ENCODE data around the gene BMPR1A.

Gene BMPR1A

GRCh38 chr10:86757113-86757972, 924 bp downstream of the BMPR1A start:
- H3K4me3 ChIP-seq (ENCODE audit: low read length), result peak overlapping the region; percentile 72
- DNase-seq (ENCODE audit: low read depth, low spot score), result peak; percentile 51

- no peak overlapping the region for H3K4me3 ChIP-seq (ENCODE audit: low read length)
Observed at GRCh38 chr10:86758189-86759072, 2.0 kb downstream of the BMPR1A start.

GRCh38 chr10:86759073-86759672, 2.8 kb downstream of the BMPR1A start:
- DNase-seq (ENCODE audit: low read depth, low spot score), result no peak
- no peak overlapping the region for H3K4me3 ChIP-seq (ENCODE audit: low read length)

More at GRCh38 chr10:86758189-86759072, 2.0 kb downstream of the BMPR1A start:
- DNase-seq (ENCODE audit: low read depth, low spot score), result no peak

GRCh38 chr10:86763404-86763803, 7.0 kb downstream of the BMPR1A start:
- H3K4me3 ChIP-seq (ENCODE audit: low read length), result no peak overlapping the region
- no peak for DNase-seq (ENCODE audit: low read depth, low spot score)

GRCh38 chr10:86765548-86765947, 9.1 kb downstream of the BMPR1A start:
- no peak for DNase-seq (ENCODE audit: low read depth, low spot score)
- no peak overlapping the region for H3K4me3 ChIP-seq (ENCODE audit: low read length)

GRCh38 chr10:86768412-86769062, 12.1 kb downstream of the BMPR1A start:
- no peak for DNase-seq (ENCODE audit: low read depth, low spot score)
- no peak overlapping the region for H3K4me3 ChIP-seq (ENCODE audit: low read length)

GRCh38 chr10:86769991-86770390, 13.6 kb downstream of the BMPR1A start:
- no peak for DNase-seq (ENCODE audit: low read depth, low spot score)
- H3K4me3 ChIP-seq (ENCODE audit: low read length), result no peak overlapping the region

- H3K4me3 ChIP-seq (ENCODE audit: low read length), result no peak overlapping the region
- DNase-seq (ENCODE audit: low read depth, low spot score), result no peak
Observed at GRCh38 chr10:86770412-86770960, 14.1 kb downstream of the BMPR1A start.

GRCh38 chr10:86773498-86773897, 17.1 kb downstream of the BMPR1A start:
- no peak for DNase-seq (ENCODE audit: low read depth, low spot score)
- no peak overlapping the region for H3K4me3 ChIP-seq (ENCODE audit: low read length)

GRCh38 chr10:86775056-86775869, 18.8 kb downstream of the BMPR1A start:
- DNase-seq (ENCODE audit: low read depth, low spot score), result no peak

GRCh38 chr10:86775870-86776180, 19.4 kb downstream of the BMPR1A start:
- DNase-seq (ENCODE audit: low read depth, low spot score), result no peak
- no peak overlapping the region for H3K4me3 ChIP-seq (ENCODE audit: low read length)

More at GRCh38 chr10:86775056-86775869, 18.8 kb downstream of the BMPR1A start:
- no peak overlapping the region for H3K4me3 ChIP-seq (ENCODE audit: low read length)

GRCh38 chr10:86779220-86780017, 23.0 kb downstream of the BMPR1A start:
- no peak overlapping the region for H3K4me3 ChIP-seq (ENCODE audit: low read length)
- DNase-seq (ENCODE audit: low read depth, low spot score), result no peak

- H3K4me3 ChIP-seq (ENCODE audit: low read length), result no peak overlapping the region
- DNase-seq (ENCODE audit: low read depth, low spot score), result no peak
Observed at GRCh38 chr10:86782701-86783418, 26.4 kb downstream of the BMPR1A start.

- no peak for DNase-seq (ENCODE audit: low read depth, low spot score)
- H3K4me3 ChIP-seq (ENCODE audit: low read length), result no peak overlapping the region
Observed at GRCh38 chr10:86785037-86785436, 28.6 kb downstream of the BMPR1A start.

- no peak for DNase-seq (ENCODE audit: low read depth, low spot score)
- H3K4me3 ChIP-seq (ENCODE audit: low read length), result no peak overlapping the region
Observed at GRCh38 chr10:86785968-86786367, 29.5 kb downstream of the BMPR1A start.

GRCh38 chr10:86786368-86786767, 29.9 kb downstream of the BMPR1A start:
- no peak overlapping the region for H3K4me3 ChIP-seq (ENCODE audit: low read length)
- no peak for DNase-seq (ENCODE audit: low read depth, low spot score)

- DNase-seq (ENCODE audit: low read depth, low spot score), result no peak
Observed at GRCh38 chr10:86790394-86790793, 34.0 kb downstream of the BMPR1A start.

More at GRCh38 chr10:86790394-86790793, 34.0 kb downstream of the BMPR1A start:
- no peak overlapping the region for H3K4me3 ChIP-seq (ENCODE audit: low read length)
